AG04450 (cell line): ENCODE measurements around the gene FBXO11. TPM values are rescaled to one million over a fixed set of nuclear protein-coding genes. Genes with fewer than 3 reads are reported as not detected.
A peak's percentile ranks its signal among the peaks of the same experiment; 100 is the strongest.
"Not testable (repeated sequence)": the region's sequence is repeated elsewhere in the genome, so short reads cannot be mapped to it uniquely, and the experiment has no call there.

Experiments
- CTCF ChIA-PET: fragments of 300-600, 350-600 bp; formaldehyde crosslinking; extraction: SDS; loops from one replicate; lab custom pipeline; 2022; ENCODE audit warnings: antibody characterized with exemption, inconsistent platforms; lab: Charles Lee
- POLR2A ChIA-PET: fragments of 350-600 bp; formaldehyde crosslinking; extraction: SDS; loops from one replicate; lab custom pipeline; 2021; ENCODE audit warnings: antibody characterized with exemption, inconsistent platforms; lab: Yijun Ruan, JAX
- DNase-seq: peaks from one replicate; pipeline ENCODE4 v3.0.0-alpha.2; 2011; ENCODE audit warnings: low read depth, low spot score
- H3K27ac ChIP-seq: one replicate; pipeline ENCODE4 v1.5.1; 2012; ENCODE audit warnings: low read depth, low read length, control low read depth
- H3K27me3 ChIP-seq: one replicate; pipeline ENCODE4 v1.6.0; 2012; ENCODE audit warnings: low read length; ENCODE audit not compliant: control insufficient read depth, insufficient read depth
- H3K4me3 ChIP-seq: 2 replicates; pipeline ENCODE4 v1.5.1; 2011; ENCODE audit warnings: mild to moderate bottlenecking, low read depth, low read length, control low read depth
- H3K9me3 ChIP-seq: 2 replicates; pipeline ENCODE4 v1.5.1; 2012; ENCODE audit warnings: low read length; ENCODE audit not compliant: control insufficient read depth, insufficient read depth
- CTCF ChIP-seq: IDR thresholded peaks from 2 replicates; pipeline ENCODE4 v1.5.1; 2011; ENCODE audit warnings: low read depth, low read length, control low read depth, inconsistent platforms
- polyA plus RNA-seq: library from polyadenylated mRNA; depleted of rRNA; stranded (reverse); fragments of >200 nt; gene quantifications from 2 replicates; pipeline ENCODE4 v1.2.3, GENCODE V29; 2011

FBXO11 gene
- polyA plus RNA-seq, 1 experiment, result 55.9 TPM

GRCh38 chr2:47903781-47904490 lies 2.4 kb downstream of the FBXO11 start:
- POLR2A ChIA-PET, result no interaction called here
- peak overlapping the region; percentile 83 for H3K4me3 ChIP-seq
- TF ChIP-seq CTCF, result no peak
- DNase-seq, result no peak
- CTCF ChIA-PET, result no interaction called here
- H3K27me3 ChIP-seq, result no peaks in the 10 kb centered on the region
- H3K27ac ChIP-seq, result no peak overlapping the region
- no peaks in the 10 kb centered on the region; the same call in 1 of the 2 replicates for H3K9me3 ChIP-seq

DNA sequence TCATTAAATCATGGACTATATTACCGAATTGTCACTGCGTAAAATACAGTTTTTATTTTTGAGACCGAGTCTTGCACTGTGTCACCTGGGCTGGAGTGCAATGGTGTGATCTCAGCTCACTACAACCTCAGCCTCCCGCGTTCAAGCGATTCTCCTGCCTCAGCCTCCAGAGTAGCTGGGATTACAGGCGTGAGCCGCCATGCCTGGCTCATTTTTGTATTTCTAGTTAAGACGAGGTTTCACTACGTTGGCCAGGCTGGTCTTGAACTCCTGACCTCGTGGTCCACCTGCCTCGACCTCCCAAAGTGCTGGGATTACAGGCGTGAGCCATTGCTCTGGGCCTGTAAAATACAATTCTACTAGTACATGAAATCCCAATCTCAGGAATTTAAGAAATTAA lies 4.4 kb downstream of the FBXO11 start:
- H3K27me3 ChIP-seq, H3K27ac ChIP-seq, H3K4me3 ChIP-seq, DNase-seq, POLR2A ChIA-PET, H3K9me3 ChIP-seq: not testable (repeated sequence)
- CTCF ChIA-PET, result interaction anchor here (0.8 to 2.2 kb wide), 3 partner anchors 41 to 205 kb away, joined by 5 to 6 read pairs (median 5); no protein-coding TSS in a partner anchor

- H3K27me3 ChIP-seq, result no peaks in the 10 kb centered on the region
- no peak for TF ChIP-seq CTCF
- POLR2A ChIA-PET, result no interaction called here
- no peak overlapping the region for H3K4me3 ChIP-seq
- no peaks in the 10 kb centered on the region; the same call in 1 of the 2 replicates for H3K9me3 ChIP-seq
- H3K27ac ChIP-seq, result no peak overlapping the region
- DNase-seq, result no peak
- CTCF ChIA-PET, result no interaction called here
These were observed 5.4 kb downstream of the FBXO11 start for GRCh38 chr2:47900857-47901256.

DNA sequence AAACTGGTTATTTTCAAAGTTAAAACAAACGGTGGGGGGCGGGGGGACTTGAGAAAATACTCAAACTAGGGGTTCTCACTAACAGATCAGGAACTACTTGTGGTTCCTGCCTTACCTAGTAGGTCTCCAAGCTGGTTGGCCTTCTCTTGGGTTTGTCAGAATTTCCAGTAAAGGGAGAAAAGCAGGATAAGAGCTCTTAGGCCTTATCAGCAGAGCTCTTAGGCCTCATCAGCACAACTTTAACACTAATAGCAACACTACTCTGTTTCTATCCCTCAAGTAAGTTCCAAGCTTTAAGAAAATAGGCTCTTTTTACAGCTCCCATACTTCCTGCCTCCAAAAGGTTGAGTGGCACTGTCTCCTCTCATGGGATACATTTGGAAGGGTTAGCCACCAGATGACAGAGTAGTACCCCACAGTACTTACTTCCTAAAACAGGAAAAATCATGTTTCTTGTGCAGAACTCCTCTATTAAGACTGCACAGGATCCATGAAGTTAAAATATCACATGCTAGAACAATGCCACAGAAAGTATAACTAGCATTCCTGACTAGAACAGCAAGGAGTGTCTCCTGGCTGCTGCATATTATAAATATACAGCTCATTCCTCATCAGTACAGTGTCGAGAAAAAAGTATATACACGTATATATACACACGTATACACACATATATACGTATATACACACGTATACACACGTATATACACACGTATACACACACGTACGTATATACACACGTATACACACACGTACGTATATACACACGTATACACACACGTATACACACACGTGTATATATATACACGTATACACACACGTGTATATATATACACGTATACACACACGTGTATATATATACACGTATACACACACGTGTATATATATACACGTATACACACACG lies 6.1 kb downstream of the FBXO11 start:
- DNase-seq, result no peak
- CTCF ChIA-PET, result interaction anchor here (0.6 to 1.4 kb wide), 3 partner anchors 41 to 570 kb away, joined by 4 read pairs; no protein-coding TSS in a partner anchor
- TF ChIP-seq CTCF, result no peak
- no peaks in the 10 kb centered on the region for H3K27me3 ChIP-seq
- POLR2A ChIA-PET, result interaction anchor here (0.6 kb wide), 1 partner anchor 574 kb away, joined by 4 read pairs; no protein-coding TSS in a partner anchor
- H3K4me3 ChIP-seq, result no peak overlapping the region
- H3K9me3 ChIP-seq, result no peaks in the 10 kb centered on the region; the same call in 1 of the 2 replicates
- H3K27ac ChIP-seq, result no peak overlapping the region

GRCh38 chr2:47897883-47898731 lies 8.2 kb downstream of the FBXO11 start:
- no peak for TF ChIP-seq CTCF
- no peaks in the 10 kb centered on the region for H3K9me3 ChIP-seq
- DNase-seq, result no peak
- H3K4me3 ChIP-seq, result no peak overlapping the region
- ChIA-PET CTCF (interaction anchor here (1.2 to 1.7 kb wide), 2 partner anchors 41 to 209 kb away, joined by 3 to 6 read pairs; no protein-coding TSS in a partner anchor), POLR2A (no interaction called here)
- H3K27ac ChIP-seq, result no peak overlapping the region
- H3K27me3 ChIP-seq, result no peaks in the 10 kb centered on the region

DNA sequence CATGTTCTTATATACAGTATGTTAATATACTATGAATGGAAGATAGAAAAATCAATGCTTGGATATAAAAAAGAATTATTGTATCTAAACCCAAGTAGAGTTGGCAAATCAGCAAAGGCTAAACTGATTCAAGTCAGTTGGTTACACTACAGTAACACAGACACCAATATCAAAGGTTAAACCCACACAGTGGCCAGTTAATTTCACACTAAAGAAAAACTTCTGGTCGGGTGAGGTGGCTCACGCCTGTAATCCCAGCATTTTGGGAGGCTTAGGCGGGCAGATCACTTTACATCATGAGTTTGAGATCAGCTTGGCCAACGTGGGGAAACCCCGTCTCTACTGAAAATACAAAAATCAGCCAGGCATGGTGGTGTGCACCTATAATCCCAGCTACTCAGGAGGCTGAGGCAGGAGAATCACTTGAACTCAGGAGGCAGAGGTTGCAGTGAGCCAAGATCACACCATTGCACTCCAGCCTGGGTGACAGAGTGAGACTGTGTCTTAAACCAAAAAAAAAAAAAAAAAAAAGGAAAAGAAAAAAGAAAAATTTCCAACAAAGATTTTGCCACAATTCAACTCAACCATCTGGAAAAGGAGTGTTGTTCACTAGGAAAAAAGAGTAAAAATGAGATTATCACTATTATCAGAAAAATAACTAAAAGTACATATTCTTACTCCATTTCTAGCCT lies 9.0 kb downstream of the FBXO11 start:
- POLR2A ChIA-PET, result not testable (repeated sequence)
- CTCF ChIA-PET, result interaction anchor here (1.2 kb wide), 1 partner anchor 40 kb away, joined by 3 read pairs; no protein-coding TSS in a partner anchor

More for the DNA sequence above, 9.0 kb downstream of the FBXO11 start:
- H3K9me3 ChIP-seq, H3K27me3 ChIP-seq, DNase-seq, H3K27ac ChIP-seq, H3K4me3 ChIP-seq: not testable (repeated sequence)
